Measurements from ENCODE around the gene NTM.
"Not testable (repeated sequence)": the region's sequence is repeated elsewhere in the genome, so short reads cannot be mapped to it uniquely, and the experiment has no call there.

NTM gene

DNA sequence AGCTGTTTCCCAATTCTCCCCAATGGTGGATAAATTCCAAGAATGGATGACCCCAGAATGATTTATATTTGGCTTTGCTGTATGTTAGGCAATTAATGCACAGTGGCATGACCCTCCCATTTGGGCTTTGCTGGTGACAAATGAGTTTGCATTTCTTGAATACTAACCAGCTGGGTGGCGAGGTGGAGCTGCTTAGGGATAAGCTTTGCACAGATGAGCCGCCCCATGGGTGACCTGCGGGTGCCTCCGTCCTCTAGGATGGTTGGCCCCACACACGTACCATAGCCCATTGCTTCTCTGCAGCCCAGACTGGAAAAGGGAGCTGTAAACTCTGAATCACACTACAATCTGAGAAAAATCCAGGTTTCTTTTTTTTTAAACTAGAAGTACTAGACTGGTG lies 94.6 kb downstream of the NTM start:
- DNase-seq: no peak

DNA sequence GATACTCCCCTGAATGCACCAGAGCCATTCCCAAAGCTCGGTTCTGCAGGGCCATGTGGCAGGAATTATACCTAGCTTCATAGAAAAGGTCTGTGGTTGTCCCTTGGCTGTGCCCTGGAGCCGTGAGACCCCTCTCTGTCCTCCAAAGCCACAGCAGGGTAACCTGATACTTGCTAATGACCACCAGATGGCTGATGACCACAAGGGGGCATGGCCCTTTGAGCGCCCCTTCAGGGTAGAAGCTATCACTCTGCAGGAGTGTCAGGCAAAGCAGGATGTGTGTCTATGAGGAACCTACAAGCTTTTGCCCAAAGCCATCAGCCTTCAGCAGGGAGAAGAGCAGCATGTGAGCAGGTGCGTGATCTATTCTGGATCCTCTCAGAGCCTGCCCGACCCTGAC lies 95.3 kb downstream of the NTM start:
- no peak for DNase-seq

DNA sequence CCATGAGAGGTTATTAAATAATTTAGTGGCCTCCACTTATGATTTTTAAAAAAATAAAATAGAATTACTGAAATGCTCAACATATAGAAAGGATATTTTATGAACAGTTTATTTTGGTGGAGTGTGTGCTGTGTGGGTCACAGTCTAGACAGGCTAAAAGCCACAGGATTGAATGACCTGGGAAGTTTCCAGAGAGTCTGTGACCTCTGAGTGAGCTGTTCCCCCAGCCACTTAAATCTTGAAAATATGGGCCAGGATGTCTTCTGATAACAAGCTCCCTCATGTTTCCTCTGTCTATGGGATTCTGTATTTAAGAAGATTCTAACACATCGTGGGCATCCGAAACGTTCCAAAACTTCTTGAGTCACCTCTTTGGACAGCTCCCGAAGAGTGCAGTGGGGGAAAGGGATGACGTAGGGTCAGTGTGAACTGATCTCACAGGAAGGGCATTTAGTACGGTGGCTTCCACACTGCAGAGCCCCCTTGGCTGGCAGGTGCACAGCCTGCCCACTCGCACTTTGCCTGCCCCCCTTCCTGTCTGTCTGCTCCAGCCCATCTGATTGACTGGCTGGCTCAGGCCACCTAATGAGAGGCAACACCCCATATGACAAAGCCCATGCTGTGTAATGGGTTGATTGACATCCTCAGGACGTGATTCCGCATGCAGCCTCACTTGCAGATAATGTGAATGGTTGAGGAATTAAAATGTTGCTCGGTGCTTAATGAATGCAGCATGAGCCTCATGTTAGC lies 97.4 kb downstream of the NTM start:
- no peak for DNase-seq

DNA sequence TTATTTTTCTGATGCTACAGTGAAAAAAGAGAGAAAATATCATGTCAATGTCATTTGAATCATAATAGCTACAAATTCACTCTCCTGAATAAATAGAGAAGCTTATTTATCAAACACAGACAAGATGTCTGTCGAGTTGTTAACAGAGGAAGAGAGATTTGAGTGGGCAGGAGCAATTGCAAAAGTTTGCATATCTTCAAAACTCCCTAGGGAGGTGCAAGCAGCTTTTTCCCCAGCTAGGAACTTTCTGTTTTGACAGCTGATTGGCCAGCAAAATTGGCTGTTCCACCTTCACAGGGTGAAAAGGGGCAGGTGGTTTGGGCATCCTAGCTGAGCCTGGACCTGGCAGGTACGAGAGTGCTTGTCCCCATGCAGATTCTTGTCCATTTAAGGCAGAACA lies 98.2 kb downstream of the NTM start:
- no peak for DNase-seq

DNA sequence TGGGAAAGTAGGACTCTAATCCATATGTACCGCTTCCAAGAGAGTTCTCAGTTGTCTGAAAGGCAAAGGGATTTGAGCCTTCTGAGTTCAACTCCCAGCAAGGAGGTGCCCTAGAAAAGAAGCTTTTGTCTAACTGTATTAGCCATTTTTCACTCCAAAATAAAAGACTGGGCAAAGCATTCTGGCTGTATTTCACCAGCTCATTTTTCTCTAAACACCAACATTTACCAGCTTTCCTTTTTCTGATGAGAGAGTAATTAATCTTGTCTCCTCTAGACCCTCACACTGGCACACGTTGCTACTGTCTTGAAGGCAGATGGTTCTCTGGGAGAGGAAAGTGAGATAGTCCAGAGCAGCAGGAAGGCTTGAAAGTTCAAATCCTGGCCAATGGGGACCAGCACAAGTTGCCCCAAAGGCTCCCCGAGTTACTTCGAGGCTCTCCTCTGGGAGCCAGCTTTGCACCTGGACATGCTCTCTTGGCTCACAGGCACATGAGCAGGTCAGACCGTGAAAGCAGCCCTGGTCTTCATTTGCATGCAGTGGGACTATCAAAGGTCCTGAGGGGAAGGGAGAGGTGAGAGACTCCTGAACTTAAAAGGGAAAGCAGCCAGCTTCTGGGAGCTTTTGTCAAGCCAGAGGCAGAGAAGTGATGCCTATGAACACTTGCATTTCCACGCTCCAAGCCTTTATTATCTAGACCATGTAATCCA lies 100.0 kb downstream of the NTM start:
- DNase-seq: no peak

DNA sequence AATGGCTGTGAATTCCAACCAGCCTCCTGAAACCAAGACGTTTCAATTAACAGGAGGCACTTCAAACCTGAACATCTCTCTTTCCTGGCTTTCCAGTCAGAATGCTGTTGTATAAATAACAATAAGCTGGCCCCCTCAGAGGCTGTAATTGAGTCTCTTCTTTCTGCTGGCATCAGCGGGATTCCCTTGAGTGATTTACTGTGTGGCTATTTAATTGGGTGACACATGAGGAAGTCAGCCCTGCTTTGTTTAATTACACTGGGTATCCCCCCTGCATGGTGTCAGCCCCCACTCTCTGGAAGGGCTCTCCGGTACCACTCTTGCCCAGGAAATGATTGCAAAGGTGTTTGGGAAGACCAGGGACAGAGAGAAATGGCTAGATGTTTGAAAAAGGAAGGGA lies 101.6 kb downstream of the NTM start:
- no peak for DNase-seq

DNA sequence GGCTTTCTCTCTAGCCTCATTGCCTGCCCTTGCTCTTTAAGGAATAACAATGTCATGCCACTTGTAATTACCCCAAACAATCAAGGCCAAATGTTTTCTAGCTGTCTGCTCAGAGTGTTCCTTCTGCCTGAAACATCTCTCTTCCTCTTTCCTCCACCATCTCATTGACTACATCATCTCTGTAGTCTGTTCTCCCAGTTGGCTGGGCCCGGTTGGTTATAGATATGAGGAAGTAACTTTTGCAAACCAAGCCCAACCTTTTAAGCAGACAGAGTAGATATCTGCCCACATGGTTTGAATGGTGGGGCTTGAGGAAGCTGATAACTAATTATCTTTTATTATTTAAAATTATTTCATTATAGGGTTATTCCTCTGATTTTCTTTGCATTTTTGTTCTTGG lies 104.5 kb downstream of the NTM start:
- DNase-seq: no peak

DNA sequence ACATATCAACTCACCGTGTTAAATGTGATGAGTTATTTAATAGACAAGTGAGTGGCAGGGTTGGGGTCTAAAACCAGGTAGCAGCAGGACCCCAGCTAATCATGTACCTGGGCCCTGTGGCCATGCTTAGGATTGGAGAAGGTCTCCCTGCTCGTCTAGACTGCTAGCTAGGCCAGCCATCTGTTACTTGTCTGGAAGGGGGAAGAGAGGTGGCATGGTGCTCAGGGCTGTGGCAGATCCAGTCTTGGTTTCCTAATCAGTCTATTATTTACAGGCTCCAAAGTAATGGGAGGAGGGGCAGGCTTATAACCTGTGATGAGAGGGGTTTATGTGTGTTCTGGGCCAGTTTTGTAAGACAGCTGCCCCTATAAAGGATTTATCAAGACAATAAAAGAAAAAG lies 105.9 kb downstream of the NTM start:
- no peak for DNase-seq

DNA sequence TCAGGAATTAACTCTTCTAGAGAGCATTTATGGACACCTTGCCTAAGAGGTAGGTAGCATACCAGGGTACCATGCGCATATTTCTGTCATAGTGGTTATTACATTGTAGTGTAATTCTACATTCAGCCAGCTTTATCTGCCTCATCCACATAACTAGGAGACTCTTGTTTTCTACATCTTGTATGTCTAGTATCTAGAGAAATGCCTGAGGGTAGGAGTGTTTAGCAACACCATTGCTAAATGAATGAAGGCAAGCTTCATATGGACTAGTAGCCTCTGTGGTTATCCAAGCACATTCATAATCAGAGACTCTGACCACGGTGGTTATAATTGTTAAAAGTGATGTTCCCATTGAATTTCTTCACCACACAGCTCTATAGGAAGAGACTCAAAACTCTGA lies 107.9 kb downstream of the NTM start:
- DNase-seq: no peak

DNA sequence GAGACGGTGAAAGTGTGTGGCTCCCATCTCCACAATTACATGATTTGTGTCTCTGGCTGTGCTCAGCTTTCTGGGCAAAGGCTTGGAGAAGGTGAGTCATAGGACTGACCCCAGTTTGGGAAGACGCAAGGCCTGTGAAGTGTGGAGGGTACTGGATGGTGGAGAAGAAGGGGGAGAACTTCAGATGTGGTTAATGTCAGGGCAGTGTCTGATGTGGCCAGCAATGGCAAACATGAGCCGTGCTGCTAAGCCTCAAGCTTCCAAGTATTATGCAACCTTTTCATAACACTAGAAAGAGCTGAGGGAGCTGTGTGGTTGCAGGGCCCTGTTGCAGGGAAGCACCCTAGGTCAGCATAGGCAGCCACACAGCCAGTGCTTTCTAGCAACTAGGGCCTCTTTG lies 110.9 kb downstream of the NTM start:
- DNase-seq: no peak

DNA sequence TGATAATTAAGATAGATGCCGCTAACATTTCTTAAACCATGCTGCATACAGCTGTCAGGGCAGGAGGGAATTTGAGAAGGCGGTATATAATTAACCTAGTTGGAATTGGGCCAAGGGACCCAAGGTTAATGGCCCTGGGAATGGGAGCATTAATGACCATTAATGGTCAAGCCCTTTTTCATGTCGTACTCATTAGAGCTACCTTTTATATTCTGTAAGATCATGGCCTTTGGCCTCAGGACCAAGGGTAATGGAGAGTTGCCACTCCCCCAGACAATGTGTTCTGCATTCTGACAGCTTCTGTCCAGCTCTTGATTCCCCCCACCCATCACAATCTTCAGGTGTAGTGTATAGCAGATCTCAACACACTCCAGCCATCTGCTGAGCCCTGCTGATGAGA lies 111.6 kb downstream of the NTM start:
- DNase-seq: no peak

DNA sequence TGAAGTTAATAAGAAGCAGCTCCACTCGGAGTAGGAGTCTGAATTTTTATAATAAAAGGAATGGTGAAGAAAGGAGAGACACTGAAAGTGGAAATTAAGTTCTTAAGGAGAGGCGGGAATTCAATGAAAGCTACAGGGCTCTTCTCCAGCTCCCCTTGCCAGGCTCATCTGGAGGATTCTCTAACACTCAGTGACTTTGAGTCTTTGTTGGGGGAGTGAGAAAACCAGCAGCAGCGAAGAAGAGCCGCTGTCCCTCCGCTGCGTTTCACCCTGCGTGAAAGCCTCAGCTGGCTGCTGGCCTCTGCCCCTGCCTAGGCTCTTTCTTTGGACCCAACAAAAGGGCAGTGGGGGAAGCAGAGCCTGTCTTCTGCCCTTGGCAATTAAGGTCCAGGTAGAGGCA lies 113.0 kb downstream of the NTM start:
- no peak for DNase-seq

DNA sequence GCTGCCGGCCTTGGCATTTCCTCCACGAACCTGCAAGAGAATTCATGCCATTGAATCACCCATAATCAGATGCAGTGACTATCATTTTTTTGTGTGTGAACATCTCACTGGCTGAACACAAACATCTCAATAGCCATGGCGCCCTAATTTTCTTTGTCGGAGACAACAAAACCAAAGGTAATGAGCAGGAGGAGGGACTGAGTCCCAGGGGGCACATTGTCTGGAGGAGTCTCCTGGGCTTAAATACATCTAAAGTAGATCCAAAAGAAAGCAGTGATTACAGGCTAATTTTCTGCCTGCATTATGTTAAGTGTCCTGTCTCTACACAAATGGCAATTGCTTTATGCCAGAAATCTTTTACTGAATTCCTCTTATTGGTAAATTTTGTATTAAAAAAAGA lies 113.5 kb downstream of the NTM start:
- no peak for DNase-seq

DNA sequence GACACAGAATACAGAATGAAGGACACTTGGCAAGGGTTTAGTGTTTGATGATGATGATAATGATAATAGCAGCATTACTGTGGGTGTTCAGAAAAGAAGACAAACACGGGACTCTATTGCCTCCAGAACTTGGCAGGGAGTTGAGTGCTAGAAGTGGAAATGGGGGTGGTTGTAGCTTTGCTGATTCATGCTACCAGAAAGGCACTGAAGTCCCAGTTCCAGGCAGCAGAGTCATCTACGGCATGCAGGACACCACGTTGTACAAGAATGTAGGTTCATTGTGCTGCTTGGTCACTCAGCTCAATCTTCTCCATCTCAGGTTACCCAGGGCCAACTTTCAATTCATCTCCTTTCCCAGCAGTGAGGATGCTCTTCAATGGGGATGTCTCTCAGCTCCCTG lies 115.7 kb downstream of the NTM start:
- no peak for DNase-seq

DNA sequence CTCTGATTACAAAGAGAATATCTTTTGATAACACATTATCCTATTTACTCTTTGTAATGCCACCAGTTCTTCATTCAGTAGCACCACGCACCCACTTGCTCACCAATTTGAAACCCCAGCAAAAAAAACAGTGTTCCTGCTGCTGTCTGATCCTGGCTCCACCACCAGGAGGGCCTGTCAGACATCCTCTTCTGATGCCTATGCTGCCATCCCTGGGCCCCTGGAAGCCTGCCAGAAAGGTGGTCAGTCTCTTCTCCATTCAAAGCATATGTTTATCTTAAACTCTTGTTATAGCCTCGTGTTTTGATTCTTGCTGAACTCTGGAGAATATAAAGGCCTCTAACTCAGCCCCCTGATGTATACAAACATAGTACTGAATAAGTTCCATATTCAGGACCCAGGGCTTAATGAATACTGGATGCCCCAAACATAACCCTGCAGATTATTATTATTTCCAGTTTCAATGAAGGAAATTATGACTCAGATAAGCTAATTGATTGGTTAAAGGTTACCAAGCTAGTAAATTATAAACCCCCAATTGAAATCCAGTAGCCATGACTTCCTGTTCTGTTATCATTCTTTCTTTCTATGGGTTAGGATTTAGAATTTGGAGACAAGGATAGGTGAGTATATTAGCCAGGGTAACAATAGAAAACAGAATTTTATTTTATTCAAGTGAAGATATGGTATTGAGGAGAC lies 116.7 kb downstream of the NTM start:
- no peak for DNase-seq

DNA sequence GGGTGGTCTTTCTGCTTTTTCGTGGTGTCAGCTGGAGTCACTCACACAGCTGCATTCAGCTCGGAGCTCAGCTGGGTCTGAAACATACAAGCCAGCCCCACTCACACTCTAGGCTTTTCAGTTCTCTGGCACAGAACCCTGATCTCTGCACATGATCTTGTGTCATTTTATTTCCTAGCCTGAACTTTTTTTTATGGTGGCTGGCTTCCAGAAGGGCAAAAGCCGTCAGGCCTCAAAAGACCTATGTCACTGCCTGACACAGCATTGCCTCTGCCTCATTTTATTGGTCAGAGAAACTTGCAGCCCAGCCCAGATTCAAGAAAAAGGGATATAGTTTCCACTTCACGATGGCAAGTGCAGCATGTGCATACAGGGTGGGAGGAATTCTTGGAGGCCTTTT lies 117.8 kb downstream of the NTM start:
- DNase-seq: no peak

DNA sequence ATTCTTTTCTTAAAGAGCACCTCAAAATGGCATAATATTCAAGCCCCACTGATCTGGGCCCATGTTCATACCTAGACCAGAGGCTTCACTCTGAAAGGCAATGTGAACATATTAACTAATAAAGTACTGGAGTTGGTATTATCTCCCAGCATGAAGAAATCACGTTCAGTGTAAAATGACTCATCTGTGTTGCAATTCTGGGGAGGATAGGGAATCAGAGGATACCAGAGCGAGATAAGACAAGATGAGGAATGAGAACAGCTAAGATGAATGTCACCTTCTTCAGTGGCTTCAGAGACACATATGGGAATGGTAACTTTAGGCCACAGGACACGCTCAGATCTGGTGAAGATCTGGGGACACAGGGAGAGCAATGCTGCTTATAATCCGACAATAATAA lies 121.1 kb downstream of the NTM start:
- no peak for DNase-seq

DNA sequence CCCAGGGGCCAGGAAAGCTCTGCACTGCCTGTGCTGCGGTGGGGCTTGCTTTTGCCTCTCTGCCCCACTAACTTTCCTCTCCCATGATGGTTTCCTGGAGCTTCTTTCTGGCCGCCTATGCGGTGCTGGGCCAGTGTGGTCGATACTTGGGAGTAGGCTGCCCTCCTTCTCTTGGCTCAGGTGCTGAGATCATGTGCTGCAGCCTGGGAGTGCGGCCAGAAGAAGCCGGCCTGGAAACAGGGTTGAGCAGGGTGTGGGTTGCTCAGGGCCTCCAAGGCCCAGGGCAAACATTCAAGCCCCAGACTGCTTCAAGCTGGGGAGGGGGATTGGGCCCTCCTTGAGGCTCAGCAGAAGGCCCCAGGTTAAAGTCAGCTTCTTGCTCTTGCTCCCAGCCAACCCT lies 125.0 kb downstream of the NTM start:
- DNase-seq: no peak

DNA sequence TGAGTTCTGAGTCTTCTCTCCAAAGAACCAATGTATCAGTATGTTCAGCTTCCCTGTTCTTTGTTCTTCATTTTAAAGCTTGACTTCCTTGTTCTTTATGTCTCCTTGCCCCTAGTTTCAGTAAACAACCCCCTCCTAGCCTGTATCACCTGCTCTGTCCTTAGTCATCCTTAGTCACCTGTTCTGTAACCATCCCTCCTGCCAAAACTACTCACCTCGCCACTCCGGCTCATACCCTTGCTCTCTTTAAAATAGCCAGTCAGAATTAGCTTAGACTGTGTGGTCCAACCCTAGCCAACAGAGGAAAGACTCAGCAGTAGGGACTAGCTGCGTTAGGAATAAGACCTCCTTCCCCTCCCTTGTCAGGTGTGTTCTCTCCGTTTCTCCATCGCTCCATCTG lies 127.3 kb downstream of the NTM start:
- DNase-seq: not testable (repeated sequence)

DNA sequence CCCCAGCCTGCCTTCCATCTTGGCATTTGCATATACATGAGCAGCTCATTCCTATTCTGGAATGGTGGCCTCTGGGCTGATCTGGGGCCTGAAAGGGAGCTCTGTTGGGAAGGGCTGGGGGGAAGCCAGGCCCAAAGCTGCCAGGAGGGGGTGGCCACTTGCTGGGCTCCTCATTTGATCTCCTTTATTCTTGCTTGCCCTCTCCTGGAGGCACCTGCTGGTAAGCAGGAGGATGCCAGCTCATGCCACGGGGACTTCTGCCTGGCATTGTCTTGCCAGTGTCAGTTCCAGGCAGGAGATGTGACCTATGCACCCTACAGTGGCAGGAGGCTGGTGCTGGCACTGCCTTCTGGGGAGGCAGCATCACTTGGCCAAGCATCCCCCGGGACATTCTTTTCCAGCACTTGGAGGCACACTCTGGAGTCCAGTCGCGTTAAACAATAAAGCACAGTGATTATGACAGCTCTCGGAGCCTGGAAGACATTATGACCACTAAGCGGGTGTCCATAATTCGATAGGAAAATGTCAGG lies 128.3 kb downstream of the NTM start:
- DNase-seq: no peak

DNA sequence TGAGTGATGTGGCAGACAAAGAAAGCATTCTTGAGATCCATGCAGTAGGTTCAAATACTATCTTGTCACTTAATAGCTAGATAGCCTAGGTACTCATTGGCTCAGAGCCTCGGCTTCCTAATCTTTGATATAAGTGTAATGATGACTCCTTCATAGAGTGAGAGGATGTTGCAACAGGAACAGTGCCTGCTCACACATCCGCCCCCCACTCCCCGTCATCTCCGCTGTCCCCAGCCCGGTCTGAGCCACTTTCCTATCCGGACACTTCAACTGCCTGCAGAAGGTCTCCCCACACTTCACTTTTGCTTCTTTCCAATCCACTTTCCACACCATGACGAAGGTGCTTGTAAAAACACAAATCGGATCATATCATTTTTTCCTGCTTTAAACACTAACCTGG lies 128.8 kb downstream of the NTM start:
- no peak for DNase-seq

DNA sequence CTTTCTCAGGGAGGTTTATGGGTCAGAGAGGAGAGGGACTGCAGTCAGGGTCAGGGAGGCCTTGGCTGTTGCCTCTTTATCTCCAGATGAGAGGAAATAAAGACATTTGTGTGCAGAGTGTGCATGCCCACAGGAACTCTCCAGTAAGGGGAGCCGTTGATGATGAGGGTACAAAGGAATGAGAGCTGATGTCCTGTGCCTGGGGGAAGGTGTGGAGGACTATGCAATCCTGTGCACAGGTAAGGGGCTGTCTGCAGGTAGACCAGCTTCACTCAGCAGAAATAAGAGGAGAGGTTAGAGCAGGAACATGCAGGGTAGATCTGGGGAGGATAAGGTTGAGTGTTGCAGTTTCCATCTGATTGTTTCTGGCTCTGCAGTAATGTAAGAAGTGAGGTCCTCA lies 132.6 kb downstream of the NTM start:
- no peak for DNase-seq

DNA sequence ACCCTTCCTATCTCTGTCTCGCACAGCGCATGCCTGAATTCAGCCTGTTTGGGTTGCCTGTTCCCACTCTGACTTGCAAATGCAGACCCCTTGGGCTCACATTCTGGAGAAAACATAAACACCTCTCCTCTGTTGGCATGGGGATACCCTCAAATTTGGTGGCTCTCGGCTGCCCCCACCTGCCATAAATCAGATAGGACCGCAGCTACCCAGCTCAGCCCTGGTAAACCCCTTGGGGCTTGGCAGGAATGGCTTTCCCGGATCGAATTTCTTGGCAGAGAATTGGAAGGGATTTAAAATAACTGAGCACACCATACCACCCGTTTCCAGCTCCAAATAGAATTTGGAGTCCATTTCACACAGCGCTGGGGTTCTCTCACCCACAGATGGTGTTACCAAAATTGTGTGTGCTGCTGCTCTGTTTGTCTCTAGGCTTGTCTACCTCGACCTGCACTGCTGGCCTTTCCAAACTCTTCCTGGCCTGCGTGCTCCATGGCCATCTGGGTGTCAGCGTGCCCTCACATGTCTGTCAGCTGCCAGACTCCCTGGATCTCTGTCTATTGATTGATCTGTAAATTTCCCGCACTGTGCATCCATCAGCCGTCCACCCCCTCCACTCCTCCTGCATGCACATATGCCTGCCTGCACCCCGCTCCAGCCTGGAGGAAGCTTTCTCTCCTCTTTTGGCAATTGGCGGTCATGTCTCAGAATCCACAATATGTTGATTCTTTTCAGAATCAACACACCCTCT lies 134.0 kb downstream of the NTM start:
- no peak for DNase-seq
